Ishikawa (cell line): Measurements from ENCODE around the gene TNFAIP1.

Experiments used
- CEBPB ChIP-seq: IDR thresholded peaks from 2 replicates; pipeline ENCODE4 v1.6.1; 2012
- EP300 ChIP-seq: IDR thresholded peaks from 2 replicates; pipeline ENCODE4 v1.6.1; 2012; ENCODE audit warnings: borderline replicate concordance
- FOXM1 ChIP-seq: IDR thresholded peaks from 2 replicates; pipeline ENCODE4 v1.6.1; 2012; ENCODE audit warnings: low read depth, borderline replicate concordance
- NFIC ChIP-seq: IDR thresholded peaks from 2 replicates; pipeline ENCODE4 v1.6.1; 2012
- TAF1 ChIP-seq: IDR thresholded peaks from 2 replicates; pipeline ENCODE4 v1.6.1; 2012; ENCODE audit warnings: low read depth, mild to moderate bottlenecking
- TCF12 ChIP-seq: IDR thresholded peaks from 2 replicates; pipeline ENCODE4 v1.6.1; 2012; ENCODE audit warnings: low read depth
- ZBTB7A ChIP-seq: IDR thresholded peaks from 2 replicates; pipeline ENCODE4 v1.6.1; 2012; ENCODE audit warnings: low read depth
- TF ChIP-seq, protein P1 (sequence below): IDR thresholded peaks from 2 replicates; pipeline ENCODE4 v1.6.1; 2012; ENCODE audit warnings: low read depth, mild to moderate bottlenecking
- TF ChIP-seq, protein P2 (sequence below): IDR thresholded peaks from 2 replicates; pipeline ENCODE4 v1.6.1; 2012

DNA sequence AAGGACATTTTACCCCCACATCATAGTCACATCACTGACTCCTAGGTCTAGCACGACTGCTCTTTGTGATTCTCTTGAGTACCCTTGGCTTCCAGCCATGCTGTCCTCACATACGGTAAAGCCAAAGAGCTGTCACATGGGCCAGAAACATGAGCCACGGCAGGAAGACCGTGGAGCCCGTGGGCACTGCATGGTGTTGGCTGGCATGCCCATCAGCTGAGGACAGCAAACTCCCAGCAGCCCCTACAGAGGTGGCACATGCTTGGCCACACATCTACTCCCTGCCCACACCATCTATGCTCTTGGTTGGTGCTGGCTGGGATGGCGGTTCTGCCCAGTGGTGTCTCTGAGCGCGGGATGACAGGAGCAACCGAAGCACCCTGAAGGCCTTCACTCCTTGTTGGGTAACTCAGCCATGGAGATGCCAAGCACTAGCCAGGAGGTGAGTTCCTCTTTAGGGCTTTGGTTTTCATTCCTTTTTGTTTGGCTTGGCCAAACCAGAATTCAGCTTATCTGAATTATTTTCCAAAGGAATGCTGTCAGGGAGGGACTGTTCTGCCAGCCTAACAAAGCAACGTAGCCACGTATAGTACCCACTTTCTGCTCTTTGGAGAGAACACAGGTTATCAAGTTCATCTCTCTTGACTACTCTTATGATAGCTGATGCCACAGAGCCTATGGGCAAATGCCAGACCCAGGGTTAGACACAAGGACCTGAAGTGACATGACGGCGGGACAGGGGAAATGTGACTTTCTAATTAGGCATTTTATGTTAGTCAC lies 10.0 kb downstream of the TNFAIP1 start:
- TF ChIP-seq EP300 = no peak
- no peak for TF ChIP-seq ZBTB7A
- TF ChIP-seq, protein P1, sequence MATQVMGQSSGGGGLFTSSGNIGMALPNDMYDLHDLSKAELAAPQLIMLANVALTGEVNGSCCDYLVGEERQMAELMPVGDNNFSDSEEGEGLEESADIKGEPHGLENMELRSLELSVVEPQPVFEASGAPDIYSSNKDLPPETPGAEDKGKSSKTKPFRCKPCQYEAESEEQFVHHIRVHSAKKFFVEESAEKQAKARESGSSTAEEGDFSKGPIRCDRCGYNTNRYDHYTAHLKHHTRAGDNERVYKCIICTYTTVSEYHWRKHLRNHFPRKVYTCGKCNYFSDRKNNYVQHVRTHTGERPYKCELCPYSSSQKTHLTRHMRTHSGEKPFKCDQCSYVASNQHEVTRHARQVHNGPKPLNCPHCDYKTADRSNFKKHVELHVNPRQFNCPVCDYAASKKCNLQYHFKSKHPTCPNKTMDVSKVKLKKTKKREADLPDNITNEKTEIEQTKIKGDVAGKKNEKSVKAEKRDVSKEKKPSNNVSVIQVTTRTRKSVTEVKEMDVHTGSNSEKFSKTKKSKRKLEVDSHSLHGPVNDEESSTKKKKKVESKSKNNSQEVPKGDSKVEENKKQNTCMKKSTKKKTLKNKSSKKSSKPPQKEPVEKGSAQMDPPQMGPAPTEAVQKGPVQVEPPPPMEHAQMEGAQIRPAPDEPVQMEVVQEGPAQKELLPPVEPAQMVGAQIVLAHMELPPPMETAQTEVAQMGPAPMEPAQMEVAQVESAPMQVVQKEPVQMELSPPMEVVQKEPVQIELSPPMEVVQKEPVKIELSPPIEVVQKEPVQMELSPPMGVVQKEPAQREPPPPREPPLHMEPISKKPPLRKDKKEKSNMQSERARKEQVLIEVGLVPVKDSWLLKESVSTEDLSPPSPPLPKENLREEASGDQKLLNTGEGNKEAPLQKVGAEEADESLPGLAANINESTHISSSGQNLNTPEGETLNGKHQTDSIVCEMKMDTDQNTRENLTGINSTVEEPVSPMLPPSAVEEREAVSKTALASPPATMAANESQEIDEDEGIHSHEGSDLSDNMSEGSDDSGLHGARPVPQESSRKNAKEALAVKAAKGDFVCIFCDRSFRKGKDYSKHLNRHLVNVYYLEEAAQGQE = no peak
- TF ChIP-seq, protein P2, sequence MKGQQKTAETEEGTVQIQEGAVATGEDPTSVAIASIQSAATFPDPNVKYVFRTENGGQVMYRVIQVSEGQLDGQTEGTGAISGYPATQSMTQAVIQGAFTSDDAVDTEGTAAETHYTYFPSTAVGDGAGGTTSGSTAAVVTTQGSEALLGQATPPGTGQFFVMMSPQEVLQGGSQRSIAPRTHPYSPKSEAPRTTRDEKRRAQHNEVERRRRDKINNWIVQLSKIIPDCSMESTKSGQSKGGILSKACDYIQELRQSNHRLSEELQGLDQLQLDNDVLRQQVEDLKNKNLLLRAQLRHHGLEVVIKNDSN = peak; percentile 39
- TF ChIP-seq FOXM1 = no peak
- TF ChIP-seq TAF1 = no peak
- no peak for TF ChIP-seq NFIC
- TF ChIP-seq CEBPB = no peak
- no peak for TF ChIP-seq TCF12
